Activated CD4-positive, alpha-beta T cell treated with anti-CD3 and anti-CD28 coated beads, Interleukin-2, amount 50 U/mL, for 4 hours (primary cell): ENCODE results near the gene MLXIP.
"Not testable (repeated sequence)": the region's sequence is repeated elsewhere in the genome, so short reads cannot be mapped to it uniquely, and the experiment has no call there.

Source experiments
- DNase-seq, 2 experiments: peaks; one replicate each; pipeline ENCODE4 v3.0.0-alpha.2; 2020

Gene MLXIP

GRCh38 chr12:122158700-122159285 is 80.2 kb downstream of the MLXIP start:
- DNase-seq: no peak

GRCh38 chr12:122159882-122160281 is 81.3 kb downstream of the MLXIP start:
- no peak for DNase-seq

GRCh38 chr12:122160761-122161160 is 82.2 kb downstream of the MLXIP start:
- DNase-seq: no peak

GRCh38 chr12:122161682-122162081 is 83.1 kb downstream of the MLXIP start:
- DNase-seq: no peak

GRCh38 chr12:122162976-122163375 is 84.4 kb downstream of the MLXIP start:
- DNase-seq: no peak

GRCh38 chr12:122166422-122167349 is 88.1 kb downstream of the MLXIP start:
- DNase-seq: no peak

- DNase-seq: no peak
Observed at GRCh38 chr12:122167356-122167925, 88.9 kb downstream of the MLXIP start.

GRCh38 chr12:122168492-122168891 is 89.9 kb downstream of the MLXIP start:
- no peak for DNase-seq

- no peak for DNase-seq
Observed at GRCh38 chr12:122171399-122171798, 92.8 kb downstream of the MLXIP start.

GRCh38 chr12:122172262-122172939 is 93.8 kb downstream of the MLXIP start:
- DNase-seq: no peak

- no peak for DNase-seq
Observed at GRCh38 chr12:122174155-122174845, 95.7 kb downstream of the MLXIP start, which contains the start of gene IL31. TSS of gene IL31 (minus strand) at chr12:122174221. CDS start at chr12:122174172, 49 bp downstream.

- not testable (repeated sequence) for DNase-seq
Observed at GRCh38 chr12:122176473-122176872, 97.9 kb downstream of the MLXIP start.

- DNase-seq: no peak
Observed at GRCh38 chr12:122182887-122183587, 104.5 kb downstream of the MLXIP start, which contains the start of gene LRRC43. TSS of gene LRRC43 (plus strand) at chr12:122183123. CDS start at chr12:122183145, 22 bp downstream.

- DNase-seq: no peak
Observed at GRCh38 chr12:122183588-122183940, 105.0 kb downstream of the MLXIP start.

- no peak for DNase-seq
Observed at GRCh38 chr12:122184517-122184916, 106.0 kb downstream of the MLXIP start.

- no peak for DNase-seq
Observed at GRCh38 chr12:122185079-122185478, 106.5 kb downstream of the MLXIP start.

- no peak for DNase-seq
Observed at GRCh38 chr12:122185494-122186082, 107.0 kb downstream of the MLXIP start.

- no peak for DNase-seq
Observed at GRCh38 chr12:122187466-122187865, 108.9 kb downstream of the MLXIP start.

- DNase-seq: no peak
Observed at GRCh38 chr12:122189626-122190475, 111.3 kb downstream of the MLXIP start.
